Measurements from ENCODE around the gene MCAT.

Gene MCAT

DNA sequence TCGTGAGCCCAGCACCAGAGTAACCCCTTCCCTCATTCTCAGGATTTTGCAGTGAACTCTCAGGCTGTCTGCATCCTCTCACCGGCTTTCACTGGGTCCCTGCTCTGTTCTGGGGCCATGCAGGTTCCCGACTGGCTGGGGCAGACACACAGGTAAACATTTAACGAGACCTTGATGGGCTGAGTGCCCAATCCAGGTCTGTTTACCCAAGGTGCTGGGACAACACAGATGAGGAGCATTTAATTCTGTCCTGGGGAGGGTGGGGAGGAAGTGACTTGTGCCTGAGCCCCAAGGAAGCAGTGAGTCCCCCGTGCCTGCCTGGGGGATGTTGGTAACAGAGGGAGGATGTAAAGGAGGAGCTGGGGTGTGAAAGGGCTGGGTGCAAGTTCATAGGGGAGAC lies 28.2 kb downstream of the MCAT start:
- CTCF ChIA-PET: no interaction called here
- POLR2A ChIA-PET: no interaction called here
- TF ChIP-seq CTBP1 (IDR thresholded peaks at IDR 0.05; ENCODE audit: borderline replicate concordance) (no peak), ZNF384 (IDR thresholded peaks at IDR 0.05) (no peak), BHLHE40 (IDR thresholded peaks at IDR 0.05; ENCODE audit: borderline replicate concordance) (no peak), FOXM1 (IDR thresholded peaks at IDR 0.05; ENCODE audit: borderline replicate concordance) (no peak), ELF4 (IDR thresholded peaks at IDR 0.05) (no peak), NFRKB (IDR thresholded peaks at IDR 0.05) (no peak), L3MBTL2 (conservative IDR thresholded peaks at IDR 0.05) (no peak), FOXA1 (IDR thresholded peaks at IDR 0.05) (no peak), SP1 (IDR thresholded peaks at IDR 0.05) (no peak), LEF1 (IDR thresholded peaks at IDR 0.05; ENCODE audit: borderline replicate concordance) (no peak), ARNT (IDR thresholded peaks at IDR 0.05) (no peak)
- TF ChIP-seq, protein P1, sequence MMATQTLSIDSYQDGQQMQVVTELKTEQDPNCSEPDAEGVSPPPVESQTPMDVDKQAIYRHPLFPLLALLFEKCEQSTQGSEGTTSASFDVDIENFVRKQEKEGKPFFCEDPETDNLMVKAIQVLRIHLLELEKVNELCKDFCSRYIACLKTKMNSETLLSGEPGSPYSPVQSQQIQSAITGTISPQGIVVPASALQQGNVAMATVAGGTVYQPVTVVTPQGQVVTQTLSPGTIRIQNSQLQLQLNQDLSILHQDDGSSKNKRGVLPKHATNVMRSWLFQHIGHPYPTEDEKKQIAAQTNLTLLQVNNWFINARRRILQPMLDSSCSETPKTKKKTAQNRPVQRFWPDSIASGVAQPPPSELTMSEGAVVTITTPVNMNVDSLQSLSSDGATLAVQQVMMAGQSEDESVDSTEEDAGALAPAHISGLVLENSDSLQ (IDR thresholded peaks at IDR 0.05): no peak
- no peak for DNase-seq (ENCODE audit: extremely low spot score)

DNA sequence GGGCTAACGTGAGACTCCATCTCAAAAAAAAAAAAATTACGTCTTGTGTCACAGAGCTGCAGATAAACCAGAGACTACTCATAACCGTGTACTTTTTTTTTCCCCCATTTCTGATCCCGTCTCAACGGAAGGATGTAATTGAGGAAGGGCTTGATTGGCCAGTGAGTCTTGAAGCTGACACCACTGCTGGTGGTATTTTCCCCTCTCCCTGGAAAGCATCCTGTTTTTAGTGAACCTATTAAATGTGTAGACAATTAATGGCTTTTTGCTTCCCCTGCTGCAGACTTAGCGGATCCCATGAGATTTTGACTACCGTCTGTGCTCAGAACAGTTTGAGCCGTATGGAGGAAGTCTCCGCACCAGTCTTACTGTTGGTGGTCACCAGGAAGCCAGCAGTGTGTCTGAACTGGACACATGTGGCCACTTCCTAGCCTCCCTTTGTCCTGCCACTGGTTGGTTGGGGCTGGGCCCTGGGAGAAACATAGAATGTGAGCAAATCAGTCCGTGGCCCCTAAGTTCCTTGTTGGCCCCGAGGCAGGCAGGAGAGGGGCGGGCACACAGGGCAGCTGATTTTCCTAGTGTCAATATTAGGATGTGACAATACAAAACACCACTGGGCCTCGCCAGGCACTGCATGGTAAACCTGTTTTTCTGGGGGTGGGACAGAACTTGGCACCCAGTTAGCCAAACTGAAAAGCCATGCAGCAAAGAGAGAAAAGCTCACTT lies 29.5 kb downstream of the MCAT start:
- TF ChIP-seq L3MBTL2 (conservative IDR thresholded peaks at IDR 0.05) (no peak), SP1 (IDR thresholded peaks at IDR 0.05) (no peak), BHLHE40 (IDR thresholded peaks at IDR 0.05; ENCODE audit: borderline replicate concordance) (no peak), LEF1 (IDR thresholded peaks at IDR 0.05; ENCODE audit: borderline replicate concordance) (no peak), HDGF (IDR thresholded peaks at IDR 0.05; ENCODE audit: borderline replicate concordance) (no peak), CTBP1 (IDR thresholded peaks at IDR 0.05; ENCODE audit: borderline replicate concordance) (no peak), ELF4 (IDR thresholded peaks at IDR 0.05) (no peak), NFRKB (IDR thresholded peaks at IDR 0.05) (no peak), ARNT (IDR thresholded peaks at IDR 0.05) (no peak), ZNF384 (IDR thresholded peaks at IDR 0.05) (no peak)
- POLR2A ChIA-PET: interaction anchor here (0.6 kb wide), 2 partner anchors 8 to 968 kb away, joined by 3 read pairs; no protein-coding TSS in a partner anchor
- DNase-seq (ENCODE audit: extremely low spot score): no peak
- CTCF ChIA-PET: interaction anchor here (0.6 kb wide), 1 partner anchor 8 kb away, joined by 7 read pairs; no protein-coding TSS in a partner anchor

DNA sequence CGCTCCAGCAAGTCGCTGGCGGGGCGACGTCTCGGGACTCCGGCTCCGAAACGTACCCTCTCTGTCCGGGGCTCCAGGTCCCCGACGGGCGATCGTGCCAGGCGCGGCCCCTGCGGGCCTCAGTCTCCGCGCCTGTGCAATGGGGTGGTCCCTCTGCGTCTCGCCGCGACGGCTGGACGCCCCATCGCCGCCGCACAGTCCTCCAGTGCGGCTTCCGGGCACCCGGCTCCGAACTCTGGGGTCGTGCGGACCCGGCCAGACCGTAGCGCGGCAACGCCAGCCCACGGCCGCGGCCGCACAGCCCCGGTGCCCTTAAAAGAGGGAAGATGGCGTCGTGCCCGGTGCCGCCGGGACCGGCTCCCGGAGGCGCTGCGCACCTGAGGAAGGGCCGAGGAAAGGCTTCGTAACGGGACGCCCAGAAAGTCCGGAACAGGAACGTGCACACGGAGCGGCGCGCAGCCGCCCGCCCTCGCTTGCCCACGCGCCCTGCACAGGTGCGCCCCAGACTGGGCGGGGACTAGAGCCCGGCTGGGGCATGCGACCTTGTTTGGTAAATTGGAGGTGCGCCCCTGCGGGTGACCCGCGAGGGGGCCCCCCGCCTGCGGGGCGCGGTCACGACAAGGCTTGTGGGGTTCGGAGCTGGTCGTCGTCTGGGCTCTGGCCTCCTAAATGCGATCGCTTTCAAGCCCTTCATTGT lies 32.1 kb downstream of the MCAT start:
- ChIA-PET CTCF (interaction anchor here (1.1 kb wide), 1 partner anchor 13 kb away, joined by 5 read pairs; no protein-coding TSS in a partner anchor), POLR2A (interaction anchor here (0.6 kb wide), 1 partner anchor 292 kb away, joined by 3 read pairs; no protein-coding TSS in a partner anchor)

DNA sequence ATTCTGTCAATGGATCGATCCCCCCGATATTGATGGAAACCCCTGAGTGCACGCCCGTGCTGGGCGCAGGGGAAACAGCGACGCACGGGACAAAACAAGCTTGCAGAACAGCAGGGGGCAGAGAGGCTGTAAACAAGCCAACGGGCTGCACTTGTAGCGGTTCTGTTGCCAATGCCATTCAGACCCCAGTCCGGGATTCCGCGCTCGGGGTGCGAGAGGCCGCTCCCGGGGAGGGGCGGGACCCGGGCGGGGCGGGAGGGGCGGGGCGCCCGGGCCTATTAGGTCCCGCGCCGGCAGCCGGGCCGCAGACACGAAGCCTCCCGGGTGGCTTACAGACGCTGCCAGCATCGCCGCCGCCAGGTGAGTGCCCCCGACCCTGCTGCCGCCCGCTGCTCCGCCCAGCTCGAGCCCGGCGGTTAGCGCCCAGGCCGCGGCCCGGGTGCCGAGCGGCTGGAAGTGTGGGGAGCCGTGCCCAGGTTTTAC lies 32.7 kb downstream of the MCAT start, which contains the start of gene BIK:
TSS of gene BIK (plus strand) at position 307 of the 483 bp plus-strand sequence. CDS start 13,273 bp downstream, outside the sequence.
- POLR2A ChIA-PET: interaction anchor here (0.9 kb wide), 1 partner anchor 33 kb away, joined by 3 read pairs; the partner anchor contains the start of gene MCAT
- DNase-seq (ENCODE audit: extremely low spot score): peak; percentile 67
- TF ChIP-seq FOXK2 (IDR thresholded peaks at IDR 0.05) (no peak), NFRKB (IDR thresholded peaks at IDR 0.05) (no peak), BHLHE40 (IDR thresholded peaks at IDR 0.05; ENCODE audit: borderline replicate concordance) (no peak), ZNF384 (IDR thresholded peaks at IDR 0.05) (no peak), FOXM1 (IDR thresholded peaks at IDR 0.05; ENCODE audit: borderline replicate concordance) (no peak), HDGF (IDR thresholded peaks at IDR 0.05; ENCODE audit: borderline replicate concordance) (no peak), ELF4 (IDR thresholded peaks at IDR 0.05) (no peak), CTBP1 (IDR thresholded peaks at IDR 0.05; ENCODE audit: borderline replicate concordance) (no peak), TARDBP (IDR thresholded peaks at IDR 0.05) (no peak), L3MBTL2 (conservative IDR thresholded peaks at IDR 0.05) (no peak), SUZ12 (IDR thresholded peaks at IDR 0.05) (no peak), ARNT (IDR thresholded peaks at IDR 0.05) (no peak)
- CTCF ChIA-PET: interaction anchor here (0.6 kb wide), 2 partner anchors 8 to 14 kb away, joined by 3 to 5 read pairs; no protein-coding TSS in a partner anchor

More for the DNA sequence above, 32.1 kb downstream of the MCAT start:
- TF ChIP-seq SP1 (IDR thresholded peaks at IDR 0.05): no peak
- TF ChIP-seq NFRKB (IDR thresholded peaks at IDR 0.05): no peak
- no peak for TF ChIP-seq ARNT (IDR thresholded peaks at IDR 0.05)
- no peak for TF ChIP-seq TARDBP (IDR thresholded peaks at IDR 0.05)
- no peak for TF ChIP-seq CTBP1 (IDR thresholded peaks at IDR 0.05; ENCODE audit: borderline replicate concordance)
- TF ChIP-seq ZNF384 (IDR thresholded peaks at IDR 0.05): no peak
- no peak for TF ChIP-seq FOXM1 (IDR thresholded peaks at IDR 0.05; ENCODE audit: borderline replicate concordance)
- no peak for TF ChIP-seq BHLHE40 (IDR thresholded peaks at IDR 0.05; ENCODE audit: borderline replicate concordance)
- TF ChIP-seq HDGF (IDR thresholded peaks at IDR 0.05; ENCODE audit: borderline replicate concordance): no peak
- no peak for TF ChIP-seq L3MBTL2 (conservative IDR thresholded peaks at IDR 0.05)
- TF ChIP-seq FOXA1 (IDR thresholded peaks at IDR 0.05): no peak
- no peak for TF ChIP-seq ELF4 (IDR thresholded peaks at IDR 0.05)
- TF ChIP-seq SUZ12 (IDR thresholded peaks at IDR 0.05): no peak
- TF ChIP-seq FOXK2 (IDR thresholded peaks at IDR 0.05): no peak
- TF ChIP-seq, protein P1 (IDR thresholded peaks at IDR 0.05): no peak
- no peak for TF ChIP-seq LEF1 (IDR thresholded peaks at IDR 0.05; ENCODE audit: borderline replicate concordance)
- DNase-seq (ENCODE audit: extremely low spot score): no peak

DNA sequence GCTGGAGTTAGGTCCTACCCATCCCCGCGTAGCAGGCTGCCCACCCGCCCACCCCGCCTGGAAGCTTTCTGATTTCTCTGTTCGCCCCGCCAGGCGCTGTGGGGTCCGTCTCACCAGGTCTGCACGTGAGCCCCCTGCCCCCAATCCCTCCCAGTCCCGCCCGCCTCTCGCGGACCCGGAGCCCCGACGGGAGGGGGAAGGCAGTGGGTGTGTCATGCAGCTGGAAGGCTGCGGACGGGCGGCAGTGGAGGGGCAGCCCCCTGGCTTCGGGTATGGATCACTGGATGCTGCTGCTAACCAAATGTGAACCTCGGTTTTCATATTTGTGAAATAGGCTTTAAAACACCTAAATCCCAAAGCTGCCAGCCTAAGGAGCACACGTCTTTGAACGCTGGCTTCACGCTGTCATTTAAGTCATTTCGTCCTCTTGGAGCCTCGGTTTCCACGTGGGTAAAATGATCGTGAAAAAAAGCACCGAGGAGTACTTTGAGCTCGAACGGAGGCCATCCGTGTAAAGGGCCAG lies 33.2 kb downstream of the MCAT start:
- DNase-seq (ENCODE audit: extremely low spot score): no peak
- ChIA-PET POLR2A (interaction anchor here (0.9 kb wide), 1 partner anchor 34 kb away, joined by 3 read pairs; the partner anchor contains the start of gene MCAT), CTCF (interaction anchor here (0.6 kb wide), 2 partner anchors 8 to 14 kb away, joined by 3 to 5 read pairs; no protein-coding TSS in a partner anchor)
- TF ChIP-seq L3MBTL2 (conservative IDR thresholded peaks at IDR 0.05) (peak; percentile 55; the same call in 1 of the 2 replicates), ELF4 (IDR thresholded peaks at IDR 0.05) (no peak)

Data from HEK293T (cell line).